Fibroblast of villous mesenchyme (primary cell): ENCODE measurements around the gene ZNF81. TPM values are rescaled to one million over a fixed set of nuclear protein-coding genes. Genes with fewer than 3 reads are reported as not detected.
"Not testable (repeated sequence)": the region's sequence is repeated elsewhere in the genome, so short reads cannot be mapped to it uniquely, and the experiment has no call there.

ENCODE experiments used
- DNase-seq: peaks from one replicate; pipeline ENCODE4 v3.0.0-alpha.2; 2010; ENCODE audit warnings: low read depth
- H3K4me3 ChIP-seq: 2 replicates; pipeline ENCODE4 v1.5.1; 2011; ENCODE audit warnings: low read depth, mild to moderate bottlenecking, low read length
- total RNA-seq: library from RNA; depleted of rRNA; stranded (reverse); fragments of >200 nt; gene quantifications from 2 replicates; pipeline ENCODE4 v1.2.3, GENCODE V29; 2012
- TF ChIP-seq, protein P1 (sequence below): IDR thresholded peaks from 2 replicates; pipeline ENCODE4 v1.5.1; 2012; ENCODE audit warnings: low read depth, mild to moderate bottlenecking, low read length; ENCODE audit not compliant: insufficient read depth

ZNF81 gene
- total RNA-seq, 1 donor, result 9.1 TPM

GRCh38 chrX:47885501-47885900 lies 48.8 kb downstream of the ZNF81 start:
- no peak overlapping the region for H3K4me3 ChIP-seq
- TF ChIP-seq, protein P1, sequence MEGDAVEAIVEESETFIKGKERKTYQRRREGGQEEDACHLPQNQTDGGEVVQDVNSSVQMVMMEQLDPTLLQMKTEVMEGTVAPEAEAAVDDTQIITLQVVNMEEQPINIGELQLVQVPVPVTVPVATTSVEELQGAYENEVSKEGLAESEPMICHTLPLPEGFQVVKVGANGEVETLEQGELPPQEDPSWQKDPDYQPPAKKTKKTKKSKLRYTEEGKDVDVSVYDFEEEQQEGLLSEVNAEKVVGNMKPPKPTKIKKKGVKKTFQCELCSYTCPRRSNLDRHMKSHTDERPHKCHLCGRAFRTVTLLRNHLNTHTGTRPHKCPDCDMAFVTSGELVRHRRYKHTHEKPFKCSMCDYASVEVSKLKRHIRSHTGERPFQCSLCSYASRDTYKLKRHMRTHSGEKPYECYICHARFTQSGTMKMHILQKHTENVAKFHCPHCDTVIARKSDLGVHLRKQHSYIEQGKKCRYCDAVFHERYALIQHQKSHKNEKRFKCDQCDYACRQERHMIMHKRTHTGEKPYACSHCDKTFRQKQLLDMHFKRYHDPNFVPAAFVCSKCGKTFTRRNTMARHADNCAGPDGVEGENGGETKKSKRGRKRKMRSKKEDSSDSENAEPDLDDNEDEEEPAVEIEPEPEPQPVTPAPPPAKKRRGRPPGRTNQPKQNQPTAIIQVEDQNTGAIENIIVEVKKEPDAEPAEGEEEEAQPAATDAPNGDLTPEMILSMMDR, result no peak
- no peak for DNase-seq

- DNase-seq, result no peak
- TF ChIP-seq, protein P1, result no peak
Measured at GRCh38 chrX:47898024-47898423, 61.3 kb downstream of the ZNF81 start.

DNA sequence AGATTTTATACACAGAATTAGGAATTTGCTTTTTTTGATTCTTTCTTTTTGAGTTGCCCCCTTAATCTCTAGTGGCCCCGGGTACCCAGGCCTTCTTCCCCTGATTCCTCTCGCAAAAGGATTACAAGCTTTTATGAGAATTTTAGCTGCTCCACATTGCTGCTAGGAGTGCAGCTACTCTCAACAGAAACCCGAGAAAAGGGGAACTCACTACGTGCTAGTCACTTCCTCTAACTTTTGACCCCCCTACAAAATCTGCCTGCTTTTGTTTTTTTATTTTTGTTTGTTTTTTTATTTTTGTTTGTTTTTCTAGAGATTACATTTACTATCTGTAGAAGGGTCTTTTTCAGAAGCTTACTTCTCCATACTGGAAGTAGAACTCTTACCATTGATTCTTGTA lies 64.1 kb downstream of the ZNF81 start:
- TF ChIP-seq, protein P1, result no peak
- no peak overlapping the region for H3K4me3 ChIP-seq
- DNase-seq, result no peak

More at GRCh38 chrX:47898024-47898423, 61.3 kb downstream of the ZNF81 start:
- no peak overlapping the region for H3K4me3 ChIP-seq

- H3K4me3 ChIP-seq, result no peak overlapping the region
Measured at GRCh38 chrX:47902161-47902560, 65.5 kb downstream of the ZNF81 start.

GRCh38 chrX:47915886-47916493 lies 79.3 kb downstream of the ZNF81 start:
- DNase-seq, result no peak
- TF ChIP-seq, protein P1, result no peak
- no peak overlapping the region for H3K4me3 ChIP-seq

More at GRCh38 chrX:47902161-47902560, 65.5 kb downstream of the ZNF81 start:
- TF ChIP-seq, protein P1, result no peak
- no peak for DNase-seq

- H3K4me3 ChIP-seq, result no peak overlapping the region
- TF ChIP-seq, protein P1, result no peak
- DNase-seq, result no peak
Measured at GRCh38 chrX:47918274-47918673, 81.6 kb downstream of the ZNF81 start.

GRCh38 chrX:47927212-47927611 lies 90.5 kb downstream of the ZNF81 start:
- no peak overlapping the region for H3K4me3 ChIP-seq
- TF ChIP-seq, protein P1, result no peak
- DNase-seq, result no peak

- DNase-seq, H3K4me3 ChIP-seq: not testable (repeated sequence)
Measured at GRCh38 chrX:47931970-47932369, 95.3 kb downstream of the ZNF81 start.
